Neural crest cell (in vitro differentiated cells): ENCODE data around the gene HERC2. TPM values are rescaled to one million over a fixed set of nuclear protein-coding genes. Genes with fewer than 3 reads are reported as not detected.

ENCODE experiments used
- DNase-seq: peaks from one replicate; pipeline ENCODE4 v3.0.0; 2021; ENCODE audit warnings: low read depth, mixed read lengths, low spot score
- H3K27ac Mint-ChIP-seq: one replicate; pipeline ENCODE4 v1.8.0; 2021; ENCODE audit warnings: mild to moderate bottlenecking, mixed read lengths; ENCODE audit not compliant: unreplicated experiment
- H3K27me3 Mint-ChIP-seq: 2 replicates; pipeline ENCODE4 v1.8.0; 2021; ENCODE audit warnings: low read depth, mild to moderate bottlenecking, mixed read lengths
- H3K36me3 Mint-ChIP-seq: 2 replicates; pipeline ENCODE4 v1.8.0; 2021; ENCODE audit warnings: low read depth, mild to moderate bottlenecking, mixed read lengths
- H3K4me1 Mint-ChIP-seq: 2 replicates; pipeline ENCODE4 v1.8.0; 2021; ENCODE audit warnings: mixed read lengths
- H3K4me3 Mint-ChIP-seq: one replicate; pipeline ENCODE4 v1.8.0; 2021; ENCODE audit warnings: mild to moderate bottlenecking, mixed read lengths
- H3K9me3 Mint-ChIP-seq: 2 replicates; pipeline ENCODE4 v1.8.0; 2021; ENCODE audit warnings: mixed read lengths
- CTCF ChIP-seq: fragments of 200-600 bp; sonication (generic); conservative IDR thresholded peaks from 2 replicates; pipeline ENCODE4 v1.5.0; 2021; ENCODE audit warnings: antibody characterized with exemption, mild to moderate bottlenecking
- total RNA-seq: library from RNA; stranded (reverse); gene quantifications from 2 replicates; pipeline ENCODE4 v1.2.1, GENCODE V29; 2021

Gene HERC2
- total RNA-seq, 1 donor from 2014 or later, result 83.6 TPM

- Mint-ChIP-seq H3K4me1 (no peaks in the 10 kb centered on the region), H3K27me3 (no peaks in the 10 kb centered on the region), H3K9me3 (no peaks in the 10 kb centered on the region), H3K27ac (no peak overlapping the region), H3K4me3 (no peak overlapping the region), H3K36me3 (peaks cover 23% of the 10 kb centered on the region)
- TF ChIP-seq CTCF, result no peak
- DNase-seq, result no peak
These were observed 208.4 kb downstream of the HERC2 start for GRCh38 chr15:28113394-28114113.

- Mint-ChIP-seq H3K4me3 (no peak overlapping the region), H3K9me3 (no peaks in the 10 kb centered on the region), H3K27me3 (peaks cover under 1% of the 10 kb centered on the region), H3K27ac (no peak overlapping the region), H3K4me1 (peaks cover under 1% of the 10 kb centered on the region), H3K36me3 (peaks cover 23% of the 10 kb centered on the region)
- DNase-seq, result no peak
- TF ChIP-seq CTCF, result no peak
These were observed 209.0 kb downstream of the HERC2 start for GRCh38 chr15:28112962-28113361.

- no peak for TF ChIP-seq CTCF
- Mint-ChIP-seq H3K36me3 (peaks cover 23% of the 10 kb centered on the region), H3K4me3 (no peak overlapping the region), H3K27ac (no peak overlapping the region), H3K27me3 (peaks cover 6% of the 10 kb centered on the region), H3K9me3 (no peaks in the 10 kb centered on the region), H3K4me1 (peaks cover 4% of the 10 kb centered on the region)
- DNase-seq, result no peak
These were observed 209.7 kb downstream of the HERC2 start for GRCh38 chr15:28112101-28112760.

GRCh38 chr15:28111543-28111942, 210.4 kb downstream of the HERC2 start:
- DNase-seq, result no peak
- no peak for TF ChIP-seq CTCF
- Mint-ChIP-seq H3K4me3 (no peak overlapping the region), H3K36me3 (peaks cover 23% of the 10 kb centered on the region), H3K4me1 (peaks cover 4% of the 10 kb centered on the region), H3K27ac (no peak overlapping the region), H3K9me3 (no peaks in the 10 kb centered on the region), H3K27me3 (peaks cover 9% of the 10 kb centered on the region)

- H3K4me1 Mint-ChIP-seq, result peaks cover 4% of the 10 kb centered on the region
- H3K27me3 Mint-ChIP-seq, result peaks cover 16% of the 10 kb centered on the region
- H3K9me3 Mint-ChIP-seq, result no peaks in the 10 kb centered on the region
- no peak for TF ChIP-seq CTCF
- H3K27ac Mint-ChIP-seq, result no peak overlapping the region
- DNase-seq, result no peak
- H3K4me3 Mint-ChIP-seq, result no peak overlapping the region
- peaks cover 20% of the 10 kb centered on the region for H3K36me3 Mint-ChIP-seq
These were observed 211.5 kb downstream of the HERC2 start for GRCh38 chr15:28110481-28110881.
